GM13977 (cell line): Measurements from ENCODE around the gene ABLIM3.

Experiments used
- DNase-seq: peaks from one replicate; pipeline ENCODE4 v3.0.0; 2012; ENCODE audit warnings: low spot score
- CTCF ChIP-seq: IDR thresholded peaks from 2 replicates; pipeline ENCODE4 v1.5.1; 2012; ENCODE audit warnings: mild to moderate bottlenecking, control low read depth; ENCODE audit not compliant: insufficient read depth; ENCODE audit errors: extremely low read depth, missing control alignments
- in situ Hi-C: fragments of 300-500 bp; cut with MboI; formaldehyde crosslinking; loops from one replicate; pipeline ENCODE4 v1.12.0; 2022; ENCODE audit warnings: low sequenced_read_pairs, low pct_unique_long_range_greater_than_20kb, mixed read lengths, inconsistent platforms; ENCODE audit not compliant: unreplicated experiment

The ABLIM3 gene

GRCh38 chr5:149301744-149302380 is 160.6 kb downstream of the ABLIM3 start:
- in situ Hi-C loops = no loop called here
- no peak for TF ChIP-seq CTCF
- DNase-seq = no peak

- in situ Hi-C loops = no loop called here
- no peak for DNase-seq
- no peak for TF ChIP-seq CTCF
These were observed 161.3 kb downstream of the ABLIM3 start for GRCh38 chr5:149302641-149303040.

- no peak for DNase-seq
- in situ Hi-C loops = no loop called here
- TF ChIP-seq CTCF = no peak
These were observed 161.9 kb downstream of the ABLIM3 start for GRCh38 chr5:149303210-149303609.

GRCh38 chr5:149304195-149305078 is 163.1 kb downstream of the ABLIM3 start:
- no peak for DNase-seq
- TF ChIP-seq CTCF = no peak
- in situ Hi-C loops = no loop called here

- in situ Hi-C loops = no loop called here
- no peak for DNase-seq
- no peak for TF ChIP-seq CTCF
These were observed 168.1 kb downstream of the ABLIM3 start for GRCh38 chr5:149309354-149309753.
